Left renal cortex interstitium (tissue), 4 donors: ENCODE results near the gene DOLPP1. TPM values are rescaled to one million over a fixed set of nuclear protein-coding genes. Genes with fewer than 3 reads are reported as not detected.
"Not testable (repeated sequence)": the region's sequence is repeated elsewhere in the genome, so short reads cannot be mapped to it uniquely, and the experiment has no call there.

Source experiments
- DNase-seq, 4 donors: peaks; one replicate each; pipeline ENCODE4 v3.0.0-alpha.2; 2013; ENCODE audit warnings: low read depth in 4 of 4, low spot score in 2 of 4, missing footprints in 1 of 4
- polyA plus RNA-seq, 4 donors: library from polyadenylated mRNA; unstranded; fragments of 120-200 nt; gene quantifications; one replicate each; pipeline ENCODE4 v1.2.1, GENCODE V29; 2013; ENCODE audit not compliant: insufficient read length in 4 of 4

DOLPP1 gene
- 10 to 100 TPM; 19.1 to 25.4 (median 21.9) TPM for polyA plus RNA-seq

- peak; percentile 91 to 99 (median 97) for DNase-seq
Observed at GRCh38 chr9:129080601-129081387, at the start of gene DOLPP1. TSS of gene DOLPP1 (plus strand) at chr9:129081111. CDS start at chr9:129081132, 21 bp downstream.

DNA sequence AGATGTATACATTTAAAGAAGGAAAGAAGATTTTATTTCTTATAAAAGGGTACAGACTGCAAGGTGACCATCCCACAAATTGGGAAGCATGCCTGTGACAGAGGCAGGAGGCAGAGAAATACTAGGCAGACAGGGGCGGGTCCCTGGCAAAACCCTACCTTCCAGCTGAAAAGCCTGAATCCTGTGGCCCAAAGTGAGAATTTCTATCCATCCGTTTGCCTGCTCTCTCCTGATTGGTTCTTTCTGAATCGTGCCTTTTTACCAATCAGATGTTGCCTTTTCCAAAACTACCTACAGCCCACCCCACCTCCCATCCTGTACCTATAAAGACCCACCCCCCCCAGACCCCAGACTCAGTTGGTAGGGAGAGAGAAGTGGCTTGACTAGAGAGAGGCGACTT, 49.4 kb upstream of the DOLPP1 start:
- no peak for DNase-seq

GRCh38 chr9:129032541-129033159, 48.3 kb upstream of the DOLPP1 start:
- DNase-seq, result no peak

DNA sequence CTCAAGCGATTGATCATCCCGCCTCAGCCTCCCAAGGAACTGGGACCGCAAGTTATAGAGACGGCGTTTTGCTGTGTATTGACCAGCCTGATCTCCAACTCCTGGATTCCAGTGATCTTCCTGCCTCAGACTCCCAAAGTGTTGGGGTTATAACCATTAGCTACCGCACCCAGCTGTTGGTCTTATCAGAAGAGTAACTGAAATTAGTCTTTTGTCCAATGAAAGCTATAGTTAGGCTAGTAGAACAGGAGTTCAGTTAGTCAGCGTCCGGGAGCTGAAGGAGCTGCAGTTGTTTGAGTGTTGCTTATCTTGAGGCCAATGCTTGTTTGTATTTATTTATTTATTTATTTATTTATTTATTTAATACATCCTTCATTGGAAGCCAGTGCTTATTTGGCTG, 47.7 kb upstream of the DOLPP1 start:
- DNase-seq, result no peak

DNA sequence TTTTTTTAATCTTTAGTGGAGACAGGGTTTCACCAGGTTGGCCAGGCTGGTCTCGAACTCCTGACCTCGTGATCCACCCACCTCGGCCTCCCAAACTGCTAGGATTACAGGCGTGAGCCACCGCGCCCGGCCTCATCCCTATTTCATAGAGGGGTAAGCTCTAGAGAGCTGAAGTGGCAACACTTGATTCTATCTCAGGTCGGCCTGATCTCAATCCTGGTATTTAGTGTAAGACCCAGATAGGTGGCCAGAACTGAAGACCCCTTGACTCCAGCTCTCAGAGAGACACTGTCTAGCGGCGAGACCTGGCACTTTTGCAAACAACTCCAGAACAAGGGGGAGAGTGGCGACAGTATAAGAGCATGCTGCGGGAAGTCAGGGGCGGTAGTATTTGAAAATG, 45.1 kb upstream of the DOLPP1 start:
- DNase-seq, result not testable (repeated sequence)

- peak; percentile 87 to 98 (median 92) for DNase-seq
Observed at GRCh38 chr9:129036241-129036922, 44.5 kb upstream of the DOLPP1 start, which contains the start of gene MIGA2. TSS of gene MIGA2 (plus strand) at chr9:129036626. CDS start at chr9:129040595, 3,969 bp downstream.

DNA sequence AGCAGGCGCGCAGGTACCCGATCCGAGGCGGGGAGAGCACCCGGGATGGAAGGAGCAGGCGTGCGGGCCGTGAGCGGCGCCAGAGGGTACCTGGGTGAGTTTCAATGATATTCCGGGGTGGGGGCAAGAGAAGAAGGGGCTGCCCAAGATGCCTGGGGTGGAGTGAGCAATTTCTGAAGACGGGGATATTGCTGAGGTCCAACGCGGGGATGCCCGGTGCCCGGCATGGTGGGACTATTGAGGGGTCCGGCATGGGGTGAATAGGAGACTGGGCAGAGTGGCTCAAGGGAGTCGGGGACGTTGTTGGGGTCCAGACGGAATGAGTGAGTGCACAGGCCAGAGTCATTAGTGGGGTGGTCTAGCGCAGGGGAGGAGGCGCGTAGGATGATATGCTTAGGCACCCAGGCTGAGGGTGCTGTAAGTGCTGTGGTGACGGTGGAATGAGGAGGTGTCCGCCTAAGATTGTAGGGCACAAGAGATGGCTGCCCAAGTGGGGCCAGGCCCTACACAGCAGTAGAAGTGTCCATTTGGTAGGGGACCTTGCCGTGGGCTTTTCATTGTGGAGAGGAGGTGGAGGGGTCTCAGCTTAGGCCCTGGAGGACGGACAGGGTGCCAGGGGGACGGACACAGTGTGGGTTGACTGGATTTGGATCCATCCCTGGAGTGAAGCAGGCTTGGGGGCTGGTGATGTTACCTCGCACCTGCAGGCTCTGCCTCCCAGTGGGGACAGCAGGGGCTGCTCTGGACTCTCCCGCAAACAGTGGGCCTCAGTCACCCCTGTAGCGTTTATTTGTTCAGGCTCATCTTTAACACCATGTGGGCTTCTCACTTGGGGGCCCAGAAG, 43.8 kb upstream of the DOLPP1 start:
- no peak for DNase-seq

DNA sequence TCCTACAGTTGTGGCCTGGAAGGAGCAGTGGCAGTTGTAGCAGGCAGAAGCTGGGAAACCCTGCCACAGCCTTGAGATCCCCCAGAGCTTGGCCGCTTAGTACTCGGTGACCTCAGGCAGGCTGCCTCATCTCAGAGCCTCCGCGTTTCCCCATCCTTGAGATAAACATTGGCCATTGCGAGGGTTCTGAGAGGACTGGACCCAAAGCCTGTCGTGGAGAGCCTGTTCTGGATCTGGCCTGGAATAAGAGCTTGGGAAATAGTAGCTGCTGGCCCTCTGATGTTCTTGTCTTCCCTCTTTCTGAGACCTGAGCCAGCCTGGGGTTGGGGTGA, 43.2 kb upstream of the DOLPP1 start:
- no peak for DNase-seq

- DNase-seq, result no peak
Observed at GRCh38 chr9:129038109-129038852, 42.6 kb upstream of the DOLPP1 start.

DNA sequence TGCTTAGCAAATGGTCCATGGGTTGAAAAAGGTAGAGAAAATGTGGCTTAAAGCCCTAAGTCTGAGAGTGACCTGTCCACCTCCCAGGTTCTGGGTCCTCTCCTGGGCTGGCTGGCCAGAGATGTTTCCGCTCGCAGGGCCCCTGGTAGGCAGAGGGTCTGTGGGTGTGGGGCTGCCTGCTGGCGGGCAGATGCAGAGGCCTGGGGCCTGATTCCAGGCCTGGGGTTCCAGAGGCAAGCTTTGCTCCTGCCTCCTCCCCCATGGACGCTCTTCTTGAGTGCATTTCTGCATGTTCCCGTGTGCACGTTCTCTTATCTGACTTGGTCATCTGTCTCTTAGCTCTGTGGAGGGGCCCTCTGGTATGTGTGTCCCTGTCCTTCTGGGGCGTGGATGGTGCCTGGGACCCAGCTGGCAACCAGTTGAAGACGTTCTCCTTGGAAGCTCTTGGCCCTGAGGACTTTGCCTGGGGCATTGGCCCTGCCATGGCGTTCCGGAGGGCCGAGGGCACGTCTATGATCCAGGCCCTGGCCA, 40.7 kb upstream of the DOLPP1 start:
- DNase-seq, result no peak

DNA sequence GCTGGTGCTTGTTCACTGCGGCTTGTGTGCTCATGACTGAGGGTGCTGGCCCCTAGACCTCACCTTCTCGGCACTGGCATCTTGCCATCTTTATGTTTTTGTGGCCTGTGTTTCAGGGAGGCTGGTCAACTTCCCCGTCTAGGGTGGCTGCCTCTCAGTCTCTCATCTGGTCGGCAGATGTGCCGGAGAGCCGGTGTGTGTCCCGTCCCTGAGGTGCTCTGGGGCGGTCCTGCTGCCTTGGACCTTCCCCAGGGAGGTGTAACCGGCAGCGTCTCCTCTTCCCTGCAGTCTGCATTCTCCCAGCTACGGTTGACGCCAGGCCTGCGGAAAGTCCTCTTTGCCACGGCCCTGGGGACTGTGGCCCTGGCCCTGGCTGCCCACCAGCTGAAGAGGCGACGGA, 38.9 kb upstream of the DOLPP1 start:
- no peak for DNase-seq

DNA sequence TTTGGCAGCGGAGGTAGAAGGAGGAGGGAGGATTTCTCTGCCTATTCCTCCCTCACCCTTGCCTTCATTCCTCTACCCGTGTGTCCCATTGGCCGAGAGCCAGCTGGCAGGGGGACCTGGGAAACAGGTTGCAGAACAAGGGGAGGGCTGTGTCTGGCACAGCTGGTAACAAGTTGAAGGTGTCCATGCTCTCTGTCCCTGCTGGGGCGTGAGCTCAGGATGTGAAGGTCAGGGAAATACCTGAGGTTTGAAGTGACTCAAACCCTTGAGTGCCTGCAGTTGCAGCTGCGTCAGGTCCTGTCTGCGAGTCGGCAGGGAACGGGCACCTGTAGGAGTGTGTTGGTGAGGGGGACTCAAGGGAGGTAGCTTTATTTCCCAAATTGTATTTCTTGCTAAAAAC, 28.3 kb upstream of the DOLPP1 start:
- no peak for DNase-seq

GRCh38 chr9:129053020-129053419, 27.9 kb upstream of the DOLPP1 start:
- DNase-seq, result no peak

DNA sequence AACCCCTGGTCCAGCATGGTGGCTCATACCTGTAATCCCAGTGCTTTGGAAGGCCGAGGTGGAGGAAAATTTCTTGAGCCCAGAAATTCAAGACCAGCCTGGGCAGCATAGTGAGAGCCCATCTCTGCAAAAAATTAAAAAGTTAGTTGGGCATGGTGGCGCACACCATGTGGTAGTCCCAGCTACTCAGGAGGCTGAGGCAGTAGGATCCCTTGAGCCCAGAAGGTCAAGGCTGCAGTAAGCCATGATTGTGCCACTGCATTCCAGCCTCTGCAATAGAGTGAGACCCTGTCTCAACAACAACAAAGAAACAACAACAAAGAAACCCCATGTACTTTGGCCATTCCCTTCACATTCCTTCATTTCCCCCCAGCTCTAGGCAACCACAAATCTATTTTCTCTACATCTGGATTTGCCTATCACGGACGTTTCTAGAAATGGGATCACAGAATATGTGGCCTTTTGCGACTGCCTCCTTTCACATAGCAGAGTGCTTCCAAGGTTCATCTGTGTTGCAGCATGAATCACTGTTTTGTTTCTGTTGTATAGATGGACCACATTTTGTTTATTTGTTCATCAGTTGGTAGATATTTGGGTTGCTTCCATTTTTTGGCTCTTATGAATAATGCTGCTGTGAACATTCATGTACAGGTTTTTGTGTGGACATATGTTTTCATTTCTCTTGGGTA, 26.6 kb upstream of the DOLPP1 start:
- DNase-seq, result no peak

GRCh38 chr9:129058965-129059795, 21.7 kb upstream of the DOLPP1 start:
- DNase-seq, result no peak

DNA sequence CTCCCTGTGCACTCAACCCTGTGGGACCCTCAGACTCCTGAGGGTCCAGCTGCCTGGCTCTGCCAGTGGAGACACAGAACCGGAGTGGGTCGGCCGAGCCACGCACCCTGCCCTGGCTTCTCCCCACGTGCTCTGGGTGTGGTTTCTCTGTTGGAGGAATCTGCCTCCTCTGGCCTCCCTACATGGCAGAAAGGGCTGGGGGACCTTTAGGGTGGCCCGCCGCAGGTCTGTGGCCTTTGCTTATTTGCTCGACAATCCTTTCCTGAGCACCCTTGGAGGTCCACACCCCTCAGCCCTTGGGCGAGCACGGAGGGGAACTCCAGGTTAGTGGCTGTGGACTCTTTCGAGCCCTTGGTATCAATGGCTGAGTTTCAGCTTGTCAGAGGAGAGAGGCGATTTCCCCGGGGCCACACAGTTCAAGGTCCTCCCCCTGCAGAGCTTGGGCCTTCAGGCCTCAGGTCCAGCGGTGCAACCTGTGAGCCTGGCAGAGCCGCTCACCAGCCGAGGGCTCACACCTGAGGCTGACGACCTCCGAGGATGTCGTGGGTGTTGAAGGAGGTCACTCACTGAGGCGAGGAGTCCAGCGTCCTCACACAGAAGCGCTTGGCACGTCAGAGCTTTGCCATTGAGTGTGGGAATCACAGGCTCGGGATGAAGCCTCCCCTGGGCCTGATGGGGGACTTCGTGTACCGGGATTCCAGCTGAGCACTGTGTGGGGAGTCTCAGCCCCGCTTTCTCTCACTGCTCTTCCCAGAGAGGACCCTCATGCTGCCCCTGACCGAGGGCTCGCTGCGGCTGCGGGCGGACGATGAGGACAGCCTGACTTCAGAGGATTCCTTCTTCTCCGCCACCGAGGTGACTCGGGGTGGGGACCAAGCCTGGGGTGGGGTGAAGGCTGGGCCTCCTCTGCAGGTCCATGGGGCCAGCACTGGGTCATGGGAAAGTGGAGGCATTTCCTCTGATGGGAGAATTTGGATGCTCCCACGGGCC, 20.8 kb upstream of the DOLPP1 start:
- DNase-seq, result no peak

GRCh38 chr9:129060991-129061390, 19.9 kb upstream of the DOLPP1 start:
- DNase-seq, result no peak
